ENCODE measurements around the gene IDH3G.

- TF ChIP-seq CTCF (IDR thresholded peaks at IDR 0.05) (no peak), POLR2A (IDR thresholded peaks at IDR 0.05) (no peak)
Measured at GRCh38 chrX:153767674-153768055, 26.5 kb downstream of the IDH3G start.

Measured in testis (tissue), 2 donors.